Upper lobe of left lung (tissue), 4 donors: ENCODE measurements around the gene SETDB1.
"Not testable (repeated sequence)": the region's sequence is repeated elsewhere in the genome, so short reads cannot be mapped to it uniquely, and the experiment has no call there.

Source experiments
- EP300 ChIP-seq, 4 donors: sonication (generic); formaldehyde crosslinking; IDR thresholded peaks; one replicate each; pipeline ENCODE4 v1.5.1; 2017; ENCODE audit warnings: antibody characterized with exemption in 4 of 4, control low read depth in 2 of 4
- TF ChIP-seq, protein P1 (sequence below), 6 experiments: fragments of 450-650 bp in 4 of 6; fragments of 200-600 bp in 2 of 6; sonication (generic) in 2 of 6; IDR thresholded peaks; one replicate each; pipeline ENCODE4 v1.5.1; 2016 to 2019; ENCODE audit warnings: antibody characterized with exemption in 6 of 6

DNA sequence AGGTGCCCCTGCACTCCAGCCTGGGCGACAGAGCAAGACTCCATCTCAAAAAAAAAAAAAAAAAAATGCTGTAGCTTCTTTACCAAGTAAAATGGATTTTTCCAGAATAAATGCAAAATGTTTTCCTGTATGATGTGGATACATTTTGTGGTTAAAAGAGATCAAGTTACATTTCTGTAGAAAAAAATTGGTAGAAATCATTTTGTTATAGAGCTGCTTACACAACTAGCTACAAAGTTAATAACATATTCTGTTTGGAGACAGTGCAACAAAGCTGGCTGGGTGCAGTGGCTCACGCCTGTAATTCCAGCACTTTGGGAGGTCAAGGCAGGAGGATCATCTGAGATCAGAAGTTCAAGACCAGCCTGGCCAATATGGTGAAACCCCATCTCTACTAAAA is 47.2 kb upstream of the SETDB1 start:
- TF ChIP-seq, protein P1, sequence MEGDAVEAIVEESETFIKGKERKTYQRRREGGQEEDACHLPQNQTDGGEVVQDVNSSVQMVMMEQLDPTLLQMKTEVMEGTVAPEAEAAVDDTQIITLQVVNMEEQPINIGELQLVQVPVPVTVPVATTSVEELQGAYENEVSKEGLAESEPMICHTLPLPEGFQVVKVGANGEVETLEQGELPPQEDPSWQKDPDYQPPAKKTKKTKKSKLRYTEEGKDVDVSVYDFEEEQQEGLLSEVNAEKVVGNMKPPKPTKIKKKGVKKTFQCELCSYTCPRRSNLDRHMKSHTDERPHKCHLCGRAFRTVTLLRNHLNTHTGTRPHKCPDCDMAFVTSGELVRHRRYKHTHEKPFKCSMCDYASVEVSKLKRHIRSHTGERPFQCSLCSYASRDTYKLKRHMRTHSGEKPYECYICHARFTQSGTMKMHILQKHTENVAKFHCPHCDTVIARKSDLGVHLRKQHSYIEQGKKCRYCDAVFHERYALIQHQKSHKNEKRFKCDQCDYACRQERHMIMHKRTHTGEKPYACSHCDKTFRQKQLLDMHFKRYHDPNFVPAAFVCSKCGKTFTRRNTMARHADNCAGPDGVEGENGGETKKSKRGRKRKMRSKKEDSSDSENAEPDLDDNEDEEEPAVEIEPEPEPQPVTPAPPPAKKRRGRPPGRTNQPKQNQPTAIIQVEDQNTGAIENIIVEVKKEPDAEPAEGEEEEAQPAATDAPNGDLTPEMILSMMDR (IDR thresholded peaks at IDR 0.05), result not testable (repeated sequence)
- not testable (repeated sequence) for TF ChIP-seq EP300 (IDR thresholded peaks at IDR 0.05)
